GM12878 (cell line): ENCODE data around the gene AURKA. TPM values are rescaled to one million over a fixed set of nuclear protein-coding genes. Genes with fewer than 3 reads are reported as not detected.

ENCODE experiments used
- ATAC-seq: fragments of 200-7000 bp; cut with Tn5 transposase; 3 replicates; pipeline ENCODE4 v1.9.1; 2020; ENCODE audit warnings: mild to moderate bottlenecking, moderate library complexity
- BruUV-seq: library from RNA; stranded (reverse); fragments of 400-500 nt; replicated peaks from 2 replicates; lab custom pipeline; 2021; lab: Mats Ljungman, UMichigan
- CTCF ChIA-PET: fragments of 300-600 bp; sonication (Branson Sonifier 250); formaldehyde crosslinking; extraction: SDS; loops from one replicate; lab custom pipeline; 2021; ENCODE audit warnings: inconsistent platforms; lab: Yijun Ruan, JAX
- POLR2A ChIA-PET: fragments of 350-600 bp; formaldehyde crosslinking; extraction: SDS; loops from one replicate; lab custom pipeline; 2021; ENCODE audit warnings: inconsistent platforms; lab: Charles Lee
- RAD21 ChIA-PET: fragments of 300-600 bp; sonication (Branson Sonifier 250); formaldehyde crosslinking; loops from one replicate; lab custom pipeline; 2023; ENCODE audit warnings: antibody characterized with exemption; ENCODE audit not compliant: unreplicated experiment; lab: Charles Lee
- SMC1A ChIA-PET: fragments of 300-600 bp; sonication (Branson Sonifier 250); formaldehyde crosslinking; loops from one replicate; lab custom pipeline; 2023; ENCODE audit not compliant: unreplicated experiment, uncharacterized antibody; lab: Charles Lee
- DNase-seq: peaks from one replicate; pipeline ENCODE4 v3.0.0-alpha.2; 2011; ENCODE audit warnings: low read depth, low spot score
- FAIRE-seq: peaks from 3 replicates; lab custom pipeline; 2011; peaks lifted over from hg19 to GRCh38; lab: Jason Lieb, UNC
- H2AFZ ChIP-seq: 2 replicates; pipeline ENCODE4 v1.6.0; 2011; ENCODE audit warnings: low read depth, low read length, control low read depth; ENCODE audit not compliant: control insufficient read depth
- H3K27ac ChIP-seq: 2 replicates; pipeline ENCODE4 v1.5.1; 2011; ENCODE audit warnings: control low read depth; ENCODE audit not compliant: control insufficient read depth, insufficient read depth
- H3K27me3 ChIP-seq, 2 experiments: replicated peaks in 1 of 2; 2 replicates each; pipeline versions ENCODE4 v1.6.0 to v1.6.1; 2011; ENCODE audit warnings: low read length in 1 of 2; ENCODE audit not compliant: control insufficient read depth in 2 of 2, insufficient read depth in 2 of 2
- H3K36me3 ChIP-seq, 2 experiments: 2 replicates each; pipeline ENCODE4 v1.5.1; 2011; ENCODE audit warnings: low read length in 1 of 2; ENCODE audit not compliant: control insufficient read depth in 2 of 2, insufficient read depth in 2 of 2
- H3K4me1 ChIP-seq: 2 replicates; pipeline ENCODE4 v1.6.1; 2011; ENCODE audit warnings: mild to moderate bottlenecking, low read length, moderate library complexity, mixed read lengths; ENCODE audit not compliant: control insufficient read depth, insufficient read depth
- H3K4me2 ChIP-seq: 2 replicates; pipeline ENCODE4 v1.6.0; 2011; ENCODE audit warnings: control low read depth; ENCODE audit not compliant: control insufficient read depth, insufficient read depth
- H3K4me3 ChIP-seq: fragments of 200-600 bp; sonication (generic); 2 replicates; pipeline ENCODE4 v1.5.1; 2016
- H3K79me2 ChIP-seq: 2 replicates; pipeline ENCODE4 v1.6.0; 2011; ENCODE audit warnings: low read length; ENCODE audit not compliant: control insufficient read depth, insufficient read depth
- H3K9ac ChIP-seq: 2 replicates; pipeline ENCODE4 v1.8.0; 2011; ENCODE audit warnings: low read length, control low read depth, mixed read lengths; ENCODE audit not compliant: control insufficient read depth, insufficient read depth
- H3K9me3 ChIP-seq: replicated peaks from 3 replicates; pipeline ENCODE4 v1.5.1; 2011; ENCODE audit warnings: mild to moderate bottlenecking, low read length; ENCODE audit not compliant: control insufficient read depth, insufficient read depth
- H4K20me1 ChIP-seq: 2 replicates; pipeline ENCODE4 v1.6.0; 2011; ENCODE audit not compliant: control insufficient read depth, insufficient read depth
- ATF3 ChIP-seq: IDR thresholded peaks from 2 replicates; pipeline ENCODE4 v1.6.1; 2011; ENCODE audit warnings: low read depth, mild to moderate bottlenecking, low read length, moderate library complexity, borderline replicate concordance; ENCODE audit errors: extremely low read depth
- BHLHE40 ChIP-seq, 2 experiments: fragments of 450-650 bp in 1 of 2; IDR thresholded peaks; 2 replicates each; pipeline ENCODE4 v1.6.1; 2011 to 2017; ENCODE audit warnings: low read depth in 2 of 2, borderline replicate concordance in 1 of 2, improper control_type of control experiment in 1 of 2, low read length in 1 of 2, mild to moderate bottlenecking in 1 of 2
- BMI1 ChIP-seq: fragments of 450-650 bp; IDR thresholded peaks from 2 replicates; pipeline ENCODE4 v1.6.1; 2016; ENCODE audit warnings: mild to moderate bottlenecking, moderate library complexity, borderline replicate concordance
- EED ChIP-seq: sonication (generic); IDR thresholded peaks from 2 replicates; pipeline ENCODE4 v1.6.1; 2016; ENCODE audit warnings: antibody characterized with exemption, low read depth
- FOXK2 ChIP-seq: fragments of 450-650 bp; IDR thresholded peaks from 2 replicates; pipeline ENCODE4 v1.6.1; 2017; ENCODE audit warnings: mild to moderate bottlenecking, moderate library complexity
- GABPA ChIP-seq: IDR thresholded peaks from 2 replicates; pipeline ENCODE4 v1.6.1; 2014; ENCODE audit warnings: antibody characterized with exemption, low read depth, mild to moderate bottlenecking, inconsistent platforms
- IKZF2 ChIP-seq, 2 experiments: fragments of 450-650 bp; IDR thresholded peaks; 2 replicates each; pipeline ENCODE4 v1.6.1; 2017; ENCODE audit warnings: mild to moderate bottlenecking in 2 of 2, moderate library complexity in 2 of 2
- MEF2B ChIP-seq: fragments of 450-650 bp; IDR thresholded peaks from 2 replicates; pipeline ENCODE4 v1.6.1; 2018; ENCODE audit warnings: mild to moderate bottlenecking, moderate library complexity; ENCODE audit not compliant: partially characterized antibody, poor library complexity, severe bottlenecking
- RBBP5 ChIP-seq: fragments of 200-600 bp; sonication (generic); conservative IDR thresholded peaks from 2 replicates; pipeline ENCODE4 v1.6.1; 2016
- RELA ChIP-seq: fragments of 450-650 bp; IDR thresholded peaks from 2 replicates; pipeline ENCODE4 v1.8.0; 2014; ENCODE audit warnings: borderline replicate concordance; ENCODE audit not compliant: partially characterized antibody
- TCF12 ChIP-seq: IDR thresholded peaks from 2 replicates; pipeline ENCODE4 v1.6.1; 2011; ENCODE audit warnings: low read depth, mild to moderate bottlenecking, low read length
- WRNIP1 ChIP-seq: IDR thresholded peaks from 2 replicates; pipeline ENCODE4 v1.6.1; 2011; ENCODE audit warnings: low read depth, low read length, improper control_type of control experiment, borderline replicate concordance
- YY1 ChIP-seq: IDR thresholded peaks from 2 replicates; pipeline ENCODE4 v1.6.1; 2011; ENCODE audit warnings: low read depth, mild to moderate bottlenecking, low read length
- WGBS: methylation state at CpG from one replicate; pipeline ENCODE4 v1.1.6; 2016; ENCODE audit warnings: low lambda C conversion rate; ENCODE audit not compliant: insufficient replicate concordance, insufficient coverage; ENCODE audit errors: missing lambda C conversion rate; 5-methylcytosine and 5-hydroxymethylcytosine counted together
- in situ Hi-C: fragments of 300-500 bp; cut with MboI; formaldehyde crosslinking; loops from 9 replicates; pipeline ENCODE4 v1.14.3; 2018; ENCODE audit warnings: mixed read lengths
- intact Hi-C: fragments of 100-400 bp; cut with micrococcal nuclease; formaldehyde crosslinking; loops from one replicate; pipeline ENCODE4 v1.14.2; 2022; ENCODE audit not compliant: unreplicated experiment
- polyA plus RNA-seq, 11 experiments: library from polyadenylated mRNA; depleted of rRNA in 4 of 11; unstranded in 6 of 11; stranded (reverse) in 5 of 11; fragments of >200 nt; fragmentation: Nextera tagmentation in 4 of 11; fragmentation: Illumina TruSeq in 1 of 11; extraction: Ambion mirVana in 4 of 11; extraction: Trizol in 1 of 11; gene quantifications; 1 replicate in 1 of 11; 2 replicates in 10 of 11; pipeline versions ENCODE4 v1.2.1 to v1.2.3, GENCODE V29; 2011 to 2016; ENCODE audit warnings: inconsistent platforms in 2 of 11, missing spikeins in 2 of 11, low read depth in 1 of 11
- total RNA-seq, 4 experiments: library from RNA; depleted of rRNA in 3 of 4; stranded (reverse); fragments of >200 nt in 3 of 4; fragmentation: Illumina TruSeq in 1 of 4; extraction: Trizol in 1 of 4; gene quantifications; 2 replicates each; pipeline versions ENCODE4 v1.2.1 to v1.2.3, GENCODE V29; 2013 to 2021

Gene AURKA
- total and polyA plus RNA-seq, 10 of the 15 experiments (the other 5 are each of a cell fraction or from before 2014, with no cell fraction given): 57.3 to 122 (median 73.4) TPM

GRCh38 chr20:56393653-56394052 lies 1.6 kb upstream of the AURKA start:
- ChIA-PET SMC1A (interaction anchor here (0.7 to 3.8 kb wide), 2 partner anchors 16 to 76 kb away, joined by 3 to 14 read pairs; partner anchors contain the start of gene RTF2), POLR2A (interaction anchor here (1.2 kb wide), 1 partner anchor 12 kb away, joined by 4 read pairs; no protein-coding TSS in a partner anchor), RAD21 (interaction anchor here (2.5 kb wide), 1 partner anchor 19 kb away, joined by 8 read pairs; the partner anchor contains the start of gene CASS4), CTCF (interaction anchor here (0.8 to 1.7 kb wide), 3 partner anchors 18 to 146 kb away, joined by 3 to 4 read pairs (median 3); partner anchors contain the start of genes CASS4 and MC3R)
- H4K20me1 ChIP-seq: no peaks in the 10 kb centered on the region
- DNase-seq (no peak), FAIRE-seq (no peak), ATAC-seq (no peak)
- H3K9me3 ChIP-seq: no peaks in the 10 kb centered on the region
- H3K9ac ChIP-seq: peak overlapping the region; percentile 90
- H3K4me3 ChIP-seq: peak overlapping the region; percentile 99
- in situ Hi-C loops: no loop called here
- H3K27me3 ChIP-seq: no peaks in the 10 kb centered on the region
- H3K79me2 ChIP-seq: peaks cover 60% of the 10 kb centered on the region
- peaks cover 3% of the 10 kb centered on the region; the same call in 1 of the 2 replicates for H3K4me1 ChIP-seq
- BruUV-seq: no TSS peak
- intact Hi-C loops: loop anchor here (2.0 kb wide), 1 partner anchor 75 kb away; the partner anchor contains the start of gene RTF2
- TF ChIP-seq WRNIP1 (0 out of 2 replicates have a peak, but pooled peaks have one; percentile 58), FOXK2 (no peak)
- peak overlapping the region; percentile 78 for H3K27ac ChIP-seq
- 94% methylated on average over 8 of the region's 8 CpGs for WGBS
- peaks cover 7 to 13% of the 10 kb centered on the region in 2 experiments for H3K36me3 ChIP-seq
- no peak overlapping the region for H2AFZ ChIP-seq
- peak overlapping the region; percentile 98 for H3K4me2 ChIP-seq

- ATAC-seq: peak; percentile 29
- ChIA-PET CTCF (interaction anchor here (0.8 to 1.5 kb wide), 2 partner anchors 12 to 145 kb away, joined by 3 to 5 read pairs; partner anchors contain the start of gene MC3R), RAD21 (interaction anchor here (1.5 to 2.5 kb wide), 3 partner anchors 19 to 76 kb away, joined by 5 to 9 read pairs (median 8); partner anchors contain the start of genes CASS4 and RTF2), POLR2A (interaction anchor here (1.2 kb wide), 2 partner anchors 12 to 18 kb away, joined by 3 to 4 read pairs; no protein-coding TSS in a partner anchor), SMC1A (interaction anchor here (0.7 to 3.8 kb wide), 4 partner anchors 17 to 133 kb away, joined by 3 to 14 read pairs (median 3); partner anchors contain the start of gene RTF2)
- H3K9ac ChIP-seq: peak overlapping the region; percentile 90
- peak overlapping the region; percentile 78 for H3K27ac ChIP-seq
- peaks cover 3% of the 10 kb centered on the region; the same call in 1 of the 2 replicates for H3K4me1 ChIP-seq
- no peaks in the 10 kb centered on the region for H3K27me3 ChIP-seq
- BruUV-seq: no TSS peak
- peak overlapping the region; percentile 99 for H3K4me3 ChIP-seq
- peaks cover 5 to 13% of the 10 kb centered on the region in 2 experiments for H3K36me3 ChIP-seq
- intact Hi-C loops (loop anchor here (2.0 kb wide), 1 partner anchor 76 kb away; the partner anchor contains the start of gene RTF2), in situ Hi-C loops (no loop called here)
- H3K79me2 ChIP-seq: peaks cover 60% of the 10 kb centered on the region
- no peaks in the 10 kb centered on the region for H3K9me3 ChIP-seq
- under 1% methylated on average over 17 of the region's 18 CpGs for WGBS
- no peaks in the 10 kb centered on the region for H4K20me1 ChIP-seq
- DNase-seq: no peak
- H2AFZ ChIP-seq: peak overlapping the region; percentile 84
- no peak for FAIRE-seq
- TF ChIP-seq BHLHE40 (IDR thresholded peaks at IDR 0.05; ENCODE audit: borderline replicate concordance in 1 of 2, low read depth in 2 of 2, low read length in 1 of 2) (no peak), BMI1 (no peak), GABPA (peak; percentile 68; the same call in 1 of the 2 replicates), TCF12 (no peak), ATF3 (no peak), YY1 (peak; percentile 61), EED (0 out of 2 replicates have a peak, but pooled peaks have one; percentile 3), RBBP5 (0 out of 2 replicates have a peak, but pooled peaks have one; percentile 3), MEF2B (peak; percentile 7), IKZF2 (IDR thresholded peaks at IDR 0.05) (peak; percentile 2 to 3; a peak in 1 of 4 replicates), RELA (no peak)
- peak overlapping the region; percentile 98 for H3K4me2 ChIP-seq
Measured at GRCh38 chr20:56392881-56393482, 967 bp upstream of the AURKA start.
